GM18499 (cell line): ENCODE results near the gene HAAO.

Experiments
- ATAC-seq: cut with Tn5 transposase; IDR thresholded peaks from one replicate; pipeline ENCODE4 v1.9.1; 2021; ENCODE audit warnings: moderate number of reproducible peaks; ENCODE audit not compliant: insufficient read depth, unreplicated experiment

The HAAO gene

DNA sequence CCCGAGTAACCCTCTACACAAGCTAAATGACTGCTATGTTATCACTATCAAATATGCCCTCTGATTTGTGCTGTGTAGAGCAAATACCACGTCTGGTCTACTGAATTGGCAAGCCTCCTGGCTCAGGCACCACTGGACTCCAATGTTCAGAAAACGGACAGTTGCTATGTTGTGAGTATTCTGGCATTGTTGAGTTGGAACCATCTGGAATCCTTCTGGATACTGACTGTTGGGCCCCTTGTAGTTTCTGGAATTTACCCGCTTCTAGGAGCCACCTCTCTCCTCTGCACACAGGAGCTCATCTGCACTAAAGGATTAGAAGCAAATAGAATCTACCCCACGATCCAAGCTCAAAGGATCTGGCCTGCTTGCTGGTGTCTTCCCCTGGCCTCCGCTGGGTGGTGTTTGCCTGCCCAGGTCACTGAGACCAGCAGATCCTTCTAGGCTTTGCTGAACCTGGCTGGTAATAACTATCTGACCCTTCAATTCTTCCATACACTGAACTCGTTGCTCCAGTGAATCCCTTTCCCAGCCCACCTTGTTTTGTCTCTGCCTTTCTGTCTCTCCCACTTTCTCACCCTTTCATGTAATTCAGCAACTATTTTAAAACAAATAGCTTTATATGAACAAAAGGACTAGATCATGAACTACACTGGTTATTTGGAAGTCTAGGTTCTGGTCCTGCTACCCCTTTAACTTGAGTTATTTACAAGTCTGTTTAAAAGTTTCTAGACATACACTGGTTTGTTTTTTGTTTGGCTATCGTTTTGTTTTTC, 2.1 kb upstream of the HAAO start:
- ATAC-seq = no peak

DNA sequence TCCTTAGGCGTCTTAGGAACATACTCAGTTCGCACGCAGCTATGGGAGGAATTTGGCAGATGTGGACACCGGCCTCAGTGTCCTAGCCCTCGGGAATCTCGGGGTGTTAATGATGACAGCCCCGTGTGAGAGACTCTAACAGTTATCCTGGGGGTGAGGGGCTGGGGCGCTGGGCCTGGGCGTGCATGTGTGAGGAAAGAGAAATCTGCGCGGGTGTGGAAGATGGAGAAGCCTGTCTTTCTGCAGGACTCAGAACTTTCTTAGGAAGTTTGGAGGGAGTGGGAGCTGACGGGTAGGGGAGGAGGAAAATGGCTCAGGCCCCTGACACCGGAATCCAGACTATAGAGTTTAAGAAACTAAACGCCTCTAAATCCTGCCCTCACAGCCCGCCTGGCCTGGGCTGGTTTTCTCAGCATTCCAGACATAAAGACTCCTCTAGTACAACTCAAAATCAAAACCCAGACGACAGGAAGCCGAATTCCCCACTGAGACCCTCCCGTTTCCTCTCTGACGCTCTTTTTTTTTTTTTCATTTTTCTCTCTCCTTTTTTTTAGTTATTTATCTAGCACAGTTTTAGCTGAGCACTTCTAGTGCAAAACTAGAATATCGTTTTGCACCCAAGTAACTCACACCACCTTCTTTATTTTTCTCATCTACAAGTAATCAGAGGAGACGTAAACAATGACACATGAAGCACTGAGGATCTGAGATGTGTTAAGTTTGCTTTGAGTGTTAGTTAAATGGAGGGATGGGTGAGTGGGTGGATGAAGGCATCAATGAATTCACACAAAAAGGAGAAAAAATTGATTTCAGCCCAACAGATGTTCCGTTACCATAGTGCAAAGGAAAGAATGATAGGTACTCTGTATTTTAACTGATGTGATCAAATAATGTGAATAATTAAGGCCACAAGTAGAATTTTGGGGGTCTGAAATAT, 1.2 kb upstream of the HAAO start:
- ATAC-seq = no peak

DNA sequence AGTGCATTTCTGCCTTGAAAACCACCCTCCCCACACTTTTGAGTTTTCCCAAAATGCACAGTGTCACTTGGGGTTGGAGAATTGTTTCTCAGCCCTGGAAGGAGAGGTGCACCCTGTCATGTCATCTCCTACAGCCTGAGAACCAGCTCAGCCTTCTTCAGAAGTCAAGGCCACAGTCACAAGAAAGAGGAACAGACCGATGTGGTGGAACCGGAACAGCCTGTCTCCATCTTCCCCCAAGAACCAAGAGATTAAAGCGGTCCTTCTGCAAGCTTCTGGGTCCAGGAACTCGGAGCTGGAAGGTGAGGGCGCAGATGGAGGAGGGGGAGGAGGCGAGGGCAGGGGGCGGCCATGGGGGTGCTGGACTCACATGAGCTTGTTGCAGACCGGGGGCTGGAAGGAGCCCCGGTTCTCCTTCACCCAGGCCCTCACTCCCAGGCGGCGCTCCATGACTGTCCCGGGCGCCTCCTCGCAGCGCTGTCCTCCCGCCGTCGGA, 248 bp downstream of the HAAO start:
- ATAC-seq = no peak

DNA sequence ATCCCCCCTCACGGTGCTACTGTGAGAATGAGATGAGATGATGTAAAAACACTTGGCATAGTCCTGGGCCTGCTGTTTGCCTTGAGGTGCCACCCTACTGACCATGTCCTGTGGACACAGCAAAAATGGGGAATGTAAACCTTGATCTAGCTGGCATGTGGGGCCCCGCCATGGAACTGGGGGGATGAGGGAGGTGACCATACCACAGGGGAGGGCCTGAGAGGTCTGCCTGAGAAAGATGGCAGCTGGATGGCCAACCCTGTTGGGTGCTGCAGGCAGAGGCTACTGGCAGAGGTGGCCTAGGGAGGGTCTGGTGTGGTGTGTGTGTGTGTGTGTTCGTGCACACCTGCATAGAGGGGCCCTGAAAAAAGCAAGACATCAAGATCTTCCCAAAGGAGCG, 777 bp downstream of the HAAO start:
- ATAC-seq = no peak

DNA sequence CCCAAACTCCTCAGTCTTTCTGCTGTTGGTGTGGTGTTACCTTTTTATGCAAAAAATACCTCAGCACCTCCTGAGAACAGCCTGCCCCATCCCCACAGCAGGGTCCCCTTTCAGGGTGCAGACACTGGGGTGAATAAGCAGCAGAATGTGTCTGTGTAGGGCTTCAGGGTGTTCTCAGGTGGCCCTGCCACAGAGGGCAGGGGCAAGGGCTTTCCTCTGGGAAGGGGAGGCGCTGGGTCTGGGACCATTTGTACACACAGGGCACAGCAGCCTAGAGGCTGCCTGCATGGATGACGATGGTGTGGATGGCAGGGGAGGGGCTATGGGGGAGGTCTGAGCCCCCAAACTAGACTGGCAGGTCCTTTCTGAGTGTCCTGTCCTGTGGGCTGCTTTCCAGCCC, 2.6 kb downstream of the HAAO start:
- ATAC-seq = no peak

DNA sequence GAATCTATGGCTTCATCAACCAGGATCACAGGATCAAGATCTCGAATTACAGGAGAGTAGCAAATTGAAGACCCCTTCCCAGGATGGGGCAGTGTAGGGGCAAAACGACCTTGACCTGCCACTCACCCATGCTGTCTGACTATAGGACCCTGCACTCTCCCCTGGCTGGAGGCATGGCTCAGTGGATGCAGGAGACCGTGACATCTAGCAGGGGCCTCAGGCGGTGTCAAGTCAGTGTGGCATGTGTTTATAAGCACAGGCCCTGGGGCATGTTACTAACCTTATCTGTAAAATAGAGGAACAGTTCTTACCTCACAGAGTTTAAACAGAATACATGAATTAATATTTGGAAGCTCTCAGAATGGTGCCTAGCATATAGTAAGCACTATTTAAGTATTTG, 3.5 kb downstream of the HAAO start:
- ATAC-seq = no peak

DNA sequence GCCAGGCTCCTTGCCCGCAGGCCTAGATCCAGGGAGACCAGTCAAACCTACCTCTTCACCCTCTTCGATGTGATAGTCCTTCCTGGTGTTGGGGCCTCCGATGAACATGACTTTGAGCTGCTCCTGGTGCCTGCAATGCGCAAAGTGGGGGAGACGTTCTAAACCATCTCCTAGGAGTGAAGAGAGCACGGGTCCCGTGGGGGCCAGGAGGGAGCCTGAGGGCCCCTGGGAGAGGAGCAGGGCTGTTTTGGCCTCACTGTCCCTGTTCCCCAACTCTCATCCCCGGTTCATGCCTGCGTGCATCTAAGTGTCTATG, 3.9 kb downstream of the HAAO start:
- ATAC-seq = no peak

DNA sequence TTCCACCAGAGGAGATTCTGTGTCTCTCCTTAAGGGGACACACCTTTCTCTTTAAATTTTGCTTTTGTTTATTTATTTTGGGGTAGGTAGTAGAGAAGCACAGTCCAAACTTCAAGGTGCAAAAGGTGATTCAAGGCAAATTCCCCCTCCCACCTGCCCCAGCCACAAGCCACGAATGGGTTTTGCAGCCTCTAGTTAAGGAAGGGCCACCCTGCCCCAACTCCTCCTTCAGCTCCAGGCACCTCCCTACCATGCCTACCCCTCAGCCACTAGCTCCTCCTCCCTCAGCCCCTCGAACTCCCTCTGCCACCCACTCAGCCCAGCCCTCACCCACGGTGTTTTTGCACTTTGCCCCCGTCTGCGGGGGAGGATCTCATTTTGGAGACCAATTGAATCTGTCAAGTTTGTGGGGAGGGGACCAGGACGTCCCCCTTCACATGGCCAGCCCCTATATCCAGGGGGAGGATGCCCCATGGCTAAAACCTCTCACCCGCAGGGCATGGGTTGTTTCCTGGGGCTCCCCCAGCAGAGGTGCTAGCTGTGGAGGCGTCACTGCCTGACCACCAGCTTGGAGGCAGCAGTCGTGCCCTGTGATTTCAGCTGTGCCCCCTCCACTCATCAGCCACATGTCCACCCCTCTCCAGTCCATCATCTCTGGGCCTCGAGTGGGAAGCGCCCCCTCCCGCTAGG, 4.5 kb downstream of the HAAO start:
- no peak for ATAC-seq

DNA sequence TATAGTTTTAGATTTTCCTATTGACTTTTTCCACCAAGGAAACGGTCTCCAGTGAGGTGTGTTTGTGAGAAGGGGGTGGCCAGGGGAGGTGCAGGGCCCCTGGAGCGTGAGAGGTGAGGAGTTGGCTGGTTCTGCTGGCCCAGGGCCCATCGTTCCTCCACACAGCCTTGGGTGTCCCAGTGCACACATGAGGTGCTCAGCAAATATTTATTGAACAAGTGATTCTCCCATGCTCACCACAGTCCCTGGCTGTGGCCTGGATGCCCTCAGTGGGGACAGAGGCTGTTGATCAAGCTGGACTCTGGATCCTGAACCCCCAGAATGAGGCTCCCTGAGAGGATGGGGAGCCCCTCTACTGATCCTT, 5.0 kb downstream of the HAAO start:
- ATAC-seq = no peak

DNA sequence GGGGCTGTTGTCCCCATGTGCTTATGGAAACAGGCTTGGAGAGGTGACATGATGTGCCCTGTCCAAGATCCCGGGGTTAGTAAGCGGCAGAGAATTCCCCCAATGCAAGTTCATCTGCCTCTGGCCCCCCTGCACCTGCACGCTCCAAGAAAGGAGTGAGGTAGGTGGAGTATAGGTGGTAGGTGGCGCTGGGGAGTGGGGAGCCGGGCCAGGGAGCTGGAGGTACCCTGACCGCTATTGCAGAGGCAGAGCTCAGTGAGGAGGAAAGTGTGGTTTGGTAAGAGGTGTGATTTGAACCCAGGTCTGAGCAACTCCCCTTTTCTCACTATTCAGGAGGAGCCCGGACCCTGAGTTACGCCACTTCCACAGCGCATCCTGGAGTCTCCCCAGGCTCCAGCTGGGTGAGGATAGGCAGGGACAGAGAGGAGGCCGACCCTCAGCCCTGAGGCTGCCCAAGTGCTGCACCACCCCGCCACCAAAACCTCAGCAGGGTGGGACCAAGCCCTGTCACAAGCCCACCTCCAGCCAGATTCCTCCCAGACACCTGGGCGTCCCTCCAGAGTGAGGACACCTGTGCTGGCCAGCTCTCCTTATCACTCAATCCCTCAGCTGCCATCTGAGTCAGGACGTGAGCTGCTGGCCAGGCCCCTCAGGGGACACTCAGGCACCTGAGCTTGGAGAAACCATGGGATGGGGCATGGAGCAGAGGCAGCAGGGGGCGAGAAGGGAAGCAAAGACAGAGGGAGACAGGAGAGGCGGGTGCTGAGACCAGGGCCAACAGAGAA, 5.6 kb downstream of the HAAO start:
- no peak for ATAC-seq

DNA sequence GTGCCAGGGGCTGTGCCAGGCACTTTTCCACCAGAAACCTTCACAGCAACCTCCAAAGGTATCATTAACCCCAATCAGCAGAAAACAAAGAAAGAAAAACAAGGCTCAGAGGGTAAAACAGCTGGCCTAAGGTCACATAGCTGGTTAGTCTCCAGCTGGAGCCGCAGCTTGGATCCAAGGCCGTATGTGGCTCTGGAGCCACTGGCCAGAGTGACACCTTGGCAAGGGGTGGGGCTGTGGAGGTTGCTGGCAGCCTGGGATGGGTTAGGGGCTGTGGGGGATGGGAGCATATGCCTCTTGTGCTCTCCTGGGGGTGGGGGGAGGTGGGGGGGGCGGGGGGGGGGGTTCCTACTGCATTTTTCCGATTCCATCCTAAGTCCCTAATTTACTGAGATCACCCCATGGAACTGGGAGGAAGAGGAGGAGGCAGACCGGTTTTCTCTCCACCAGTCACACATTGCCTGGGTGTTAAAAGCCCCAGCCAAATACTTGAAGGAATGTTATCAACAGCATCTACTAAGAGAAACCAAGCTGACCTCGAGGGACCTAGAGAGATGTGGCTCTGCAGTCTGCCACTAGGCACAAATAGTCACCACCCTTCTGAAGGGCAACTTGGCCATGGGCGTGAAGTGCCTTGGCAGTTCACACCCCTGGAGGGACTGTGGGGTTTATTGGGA, 8.0 kb downstream of the HAAO start:
- ATAC-seq = no peak

DNA sequence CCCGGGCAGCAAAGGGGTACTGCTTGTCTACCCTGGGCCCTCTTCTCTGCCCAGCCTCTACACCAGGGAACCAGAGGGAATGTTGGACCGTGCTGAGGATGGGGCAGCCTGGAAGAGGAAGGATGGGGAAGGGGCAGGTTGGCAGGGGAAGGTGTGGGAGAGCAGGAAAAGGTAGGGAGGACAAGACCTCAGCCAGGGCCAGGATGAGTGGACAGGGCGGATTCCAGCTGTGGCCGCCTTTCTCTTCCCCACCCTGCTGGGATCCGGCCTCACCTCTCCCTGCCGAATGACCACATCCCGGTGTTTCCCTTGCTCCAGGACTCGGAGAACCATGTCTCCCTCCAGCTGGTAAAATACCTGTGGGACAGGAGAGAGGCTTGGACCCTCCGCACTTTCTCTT, 8.9 kb downstream of the HAAO start:
- no peak for ATAC-seq

DNA sequence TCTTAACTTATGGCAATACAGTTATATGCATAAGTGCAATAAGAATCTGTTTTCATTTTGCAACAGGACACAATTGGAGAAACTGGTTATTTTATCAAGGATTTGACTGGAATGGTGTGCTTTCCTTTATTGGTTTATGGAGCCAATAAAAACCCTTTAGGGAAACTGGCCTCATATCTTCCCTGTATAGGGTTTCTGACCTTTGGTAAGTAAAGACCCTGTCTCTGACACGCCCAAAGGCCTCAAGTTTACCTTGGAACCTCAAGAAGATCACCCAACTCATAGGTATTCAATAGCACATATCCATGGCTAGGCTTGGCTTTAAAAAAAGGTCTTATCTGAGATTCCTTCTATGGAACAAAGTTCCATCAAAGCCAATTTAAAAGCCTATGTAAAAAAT, 11.2 kb downstream of the HAAO start:
- no peak for ATAC-seq

DNA sequence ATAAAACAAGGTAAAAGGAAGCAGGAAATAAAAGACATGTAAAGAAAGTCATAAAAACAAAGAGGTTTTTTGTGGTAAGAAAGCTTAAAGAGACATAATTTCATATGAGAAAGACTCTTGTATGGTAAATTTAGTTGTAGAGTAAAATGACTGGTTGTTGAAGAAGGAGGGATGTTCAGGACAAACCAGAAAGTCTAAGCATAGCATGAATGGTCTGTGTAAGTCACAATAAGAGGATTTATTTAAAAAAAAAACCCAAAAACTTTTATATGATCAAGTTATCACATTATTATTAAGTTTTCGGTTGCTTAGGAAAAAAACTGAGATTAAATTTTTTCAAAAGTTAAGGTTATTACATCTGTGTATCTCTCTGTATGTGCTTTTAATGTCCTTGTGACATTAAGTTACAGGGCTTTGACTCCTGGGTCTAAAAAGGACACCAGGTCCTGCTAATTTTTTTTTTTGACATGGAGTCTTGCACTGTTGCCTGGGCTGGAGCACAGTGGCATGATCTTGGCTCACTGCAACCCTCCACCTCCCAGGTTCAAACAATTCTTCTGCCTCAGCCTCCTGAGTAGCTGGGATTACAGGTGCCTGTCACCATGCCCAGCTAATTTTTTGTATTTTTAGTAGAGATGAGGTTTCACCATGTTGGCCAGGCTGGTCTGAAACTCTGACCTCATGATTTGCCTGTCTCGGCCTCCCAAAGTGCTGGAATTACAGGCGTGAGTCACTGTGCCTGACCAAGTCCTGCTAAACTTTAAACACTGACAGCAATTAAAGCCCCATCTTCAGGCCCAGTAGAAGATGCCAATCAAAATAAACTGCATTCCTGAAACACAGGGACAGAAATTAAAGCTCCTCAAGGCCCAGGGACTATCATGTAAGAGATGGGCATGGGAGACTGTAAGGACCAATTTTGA, 14.2 kb downstream of the HAAO start:
- ATAC-seq = no peak

DNA sequence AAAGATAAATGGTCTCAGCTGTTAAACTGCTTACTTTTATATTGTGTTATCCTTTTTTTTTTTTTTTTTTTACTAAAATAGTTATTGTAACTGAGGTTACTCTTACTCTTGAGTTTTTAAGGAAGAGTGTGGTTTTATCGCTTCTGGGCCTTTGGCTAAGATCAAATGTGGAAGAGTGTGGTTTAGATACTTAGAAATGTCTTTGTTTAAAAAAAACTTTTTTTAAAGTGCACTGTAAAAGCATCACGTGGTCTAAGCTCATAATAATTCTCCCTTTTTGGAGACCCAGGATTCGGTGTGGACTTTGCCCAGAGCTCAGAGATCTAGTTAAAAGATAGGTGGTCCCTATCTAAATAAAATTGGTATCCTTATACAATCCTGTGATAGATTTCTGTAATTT, 16.6 kb downstream of the HAAO start:
- ATAC-seq = no peak

DNA sequence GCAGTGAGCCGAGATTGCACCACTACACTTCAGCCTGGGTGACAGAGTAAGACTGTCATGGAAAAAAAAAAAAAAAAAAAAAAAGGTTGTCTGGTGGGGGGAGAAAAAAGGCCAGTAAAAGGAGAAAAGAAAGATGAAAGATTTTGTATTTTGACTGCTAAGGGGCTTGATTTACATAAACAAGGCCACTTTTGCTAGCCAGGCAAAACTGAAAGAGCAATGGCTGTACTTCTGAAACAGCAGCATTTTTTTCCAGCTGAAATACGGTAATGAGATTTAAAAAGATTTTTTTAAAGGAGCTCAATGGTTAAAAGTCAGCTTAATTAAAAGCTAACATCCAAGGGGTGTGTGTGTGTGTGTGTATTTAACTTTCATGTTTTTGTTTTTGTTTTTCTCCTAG, 17.2 kb downstream of the HAAO start:
- no peak for ATAC-seq

DNA sequence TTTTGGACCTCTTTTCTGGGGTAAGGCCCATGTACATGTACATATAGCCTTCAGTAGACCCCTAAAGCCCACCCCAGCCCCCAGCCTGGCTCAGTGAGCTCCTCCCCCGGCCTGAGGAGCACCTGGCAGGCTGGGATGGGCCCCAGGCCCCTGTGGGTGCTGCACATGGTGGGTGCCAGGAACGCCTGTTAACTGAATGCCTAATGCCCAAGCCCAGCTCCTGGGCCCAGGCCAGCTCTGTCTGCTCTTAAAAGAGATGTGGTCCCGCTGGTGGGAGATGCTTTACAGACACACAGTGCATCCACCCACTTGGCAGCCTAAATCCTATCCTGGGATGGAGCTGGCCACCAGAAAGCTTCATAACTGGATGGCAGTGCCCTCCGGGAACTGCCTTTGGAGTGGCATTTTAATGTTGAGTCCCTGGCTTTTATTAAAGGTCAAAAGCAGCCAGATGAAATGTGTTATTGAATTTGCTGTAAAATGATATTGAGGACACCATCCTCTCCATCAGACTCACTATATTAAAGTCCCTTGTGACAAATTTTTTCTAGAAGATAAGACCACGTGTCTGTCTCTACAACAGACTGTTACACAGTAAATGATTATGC, 20.7 kb downstream of the HAAO start:
- ATAC-seq = no peak
